ENCODE measurements around the gene ERMARD. TPM values are rescaled to one million over a fixed set of nuclear protein-coding genes. Genes with fewer than 3 reads are reported as not detected.

The ERMARD gene
- total RNA-seq, 2 experiments from 2014 or later: 23.2 to 42.3 TPM

DNA sequence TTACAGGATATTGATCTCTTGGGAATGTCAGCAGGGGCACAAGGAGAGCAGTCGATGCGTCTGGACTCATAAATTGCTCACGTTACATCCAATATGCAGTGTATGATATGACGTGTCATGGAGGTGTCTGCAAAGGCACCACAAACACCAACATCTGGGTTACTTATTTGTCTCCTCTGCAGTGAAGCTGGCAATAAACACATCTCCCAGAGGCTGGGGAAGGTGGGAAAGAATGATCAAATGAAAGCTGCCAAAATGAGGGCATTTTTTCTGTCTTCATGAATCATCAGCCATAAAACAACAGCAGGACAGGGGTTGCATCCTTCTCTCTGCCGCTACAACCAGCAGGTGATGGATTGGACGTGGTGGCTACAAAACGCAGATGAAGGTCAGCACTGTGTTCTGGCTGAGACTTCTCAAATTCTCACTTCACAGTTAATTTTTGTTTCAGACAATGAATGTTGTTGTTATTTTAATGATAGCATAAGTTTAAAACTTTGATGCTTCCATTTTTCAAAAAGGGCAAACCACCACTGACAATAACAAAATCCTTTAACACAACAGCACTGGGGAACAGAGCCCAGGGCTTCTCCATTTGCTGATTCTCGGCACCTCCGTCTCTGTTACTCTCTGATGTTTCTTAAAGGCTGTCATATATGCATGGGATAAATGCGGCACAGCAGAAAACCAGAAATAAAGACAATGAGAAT, 47.5 kb downstream of the ERMARD start:
- BruUV-seq (replicated peaks): no TSS peak
- Histone ChIP-seq H3K27ac (ENCODE audit: low read depth, low read length, poor library complexity, severe bottlenecking) (no peak overlapping the region), H3K4me3 (ENCODE audit: low read depth, low read length, poor library complexity, severe bottlenecking) (no peak overlapping the region), H4K20me1 (ENCODE audit: insufficient read depth, low read length) (no peaks in the 10 kb centered on the region), H3K9me2 (ENCODE audit: insufficient read depth, low read length) (no peaks in the 10 kb centered on the region), H3K36me3 (ENCODE audit: insufficient read depth, low read length) (no peaks in the 10 kb centered on the region), H3K4me1 (ENCODE audit: insufficient read depth, low read length, poor library complexity, severe bottlenecking) (peaks cover 13% of the 10 kb centered on the region), H3K4me2 (ENCODE audit: low read length) (no peak overlapping the region), H3K9me3 (ENCODE audit: low read length) (no peaks in the 10 kb centered on the region), H3K79me2 (ENCODE audit: insufficient read depth, low read depth, low read length) (no peaks in the 10 kb centered on the region), H2AFZ (ENCODE audit: low read length) (no peak overlapping the region)
- intact Hi-C loops (cut with micrococcal nuclease; ENCODE audit: unreplicated experiment): loop anchor here (10.0 kb wide), 1 partner anchor 496 kb away; the partner anchor contains the start of gene DLL1
- TF ChIP-seq EZH2phosphoT487 (IDR thresholded peaks at IDR 0.05; ENCODE audit: borderline replicate concordance, low read depth, low read length): no peak
- TF ChIP-seq, protein P1, sequence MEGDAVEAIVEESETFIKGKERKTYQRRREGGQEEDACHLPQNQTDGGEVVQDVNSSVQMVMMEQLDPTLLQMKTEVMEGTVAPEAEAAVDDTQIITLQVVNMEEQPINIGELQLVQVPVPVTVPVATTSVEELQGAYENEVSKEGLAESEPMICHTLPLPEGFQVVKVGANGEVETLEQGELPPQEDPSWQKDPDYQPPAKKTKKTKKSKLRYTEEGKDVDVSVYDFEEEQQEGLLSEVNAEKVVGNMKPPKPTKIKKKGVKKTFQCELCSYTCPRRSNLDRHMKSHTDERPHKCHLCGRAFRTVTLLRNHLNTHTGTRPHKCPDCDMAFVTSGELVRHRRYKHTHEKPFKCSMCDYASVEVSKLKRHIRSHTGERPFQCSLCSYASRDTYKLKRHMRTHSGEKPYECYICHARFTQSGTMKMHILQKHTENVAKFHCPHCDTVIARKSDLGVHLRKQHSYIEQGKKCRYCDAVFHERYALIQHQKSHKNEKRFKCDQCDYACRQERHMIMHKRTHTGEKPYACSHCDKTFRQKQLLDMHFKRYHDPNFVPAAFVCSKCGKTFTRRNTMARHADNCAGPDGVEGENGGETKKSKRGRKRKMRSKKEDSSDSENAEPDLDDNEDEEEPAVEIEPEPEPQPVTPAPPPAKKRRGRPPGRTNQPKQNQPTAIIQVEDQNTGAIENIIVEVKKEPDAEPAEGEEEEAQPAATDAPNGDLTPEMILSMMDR (conservative IDR thresholded peaks at IDR 0.05; ENCODE audit: low read length): no peak
- ChIA-PET POLR2A (interaction anchor here (0.6 to 1.2 kb wide), 2 partner anchors 8 to 34 kb away, joined by 3 to 5 read pairs; no protein-coding TSS in a partner anchor), CTCF (ENCODE audit: unreplicated experiment) (no interaction called here)
- DNase-seq (ENCODE audit: low spot score): no peak

DNA sequence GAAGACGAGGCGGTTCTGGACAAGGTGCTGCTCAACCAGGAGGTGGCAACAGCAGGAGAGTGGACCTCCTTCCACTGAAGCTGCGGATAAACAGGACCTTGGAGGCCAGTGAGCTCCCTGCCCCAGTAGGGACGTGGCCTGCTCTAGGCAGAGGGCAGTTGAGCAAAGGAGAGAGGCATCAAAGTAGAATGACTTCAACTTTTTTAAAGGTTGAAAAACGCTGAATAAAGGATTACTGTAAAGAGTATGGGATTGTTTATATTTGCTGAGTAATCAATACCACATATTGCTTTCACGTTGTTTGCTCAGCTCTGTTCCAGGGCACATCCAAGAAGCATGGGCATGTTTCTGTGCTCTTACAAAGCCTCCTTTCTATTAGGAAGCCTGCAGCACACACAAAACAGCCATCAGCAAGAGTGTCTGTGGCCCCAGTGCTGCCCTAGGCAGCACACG, 48.1 kb downstream of the ERMARD start:
- CTCF ChIA-PET (ENCODE audit: unreplicated experiment): no interaction called here

More for the DNA sequence above, 48.1 kb downstream of the ERMARD start:
- POLR2A ChIA-PET: interaction anchor here (0.6 kb wide), 1 partner anchor 34 kb away, joined by 3 read pairs; no protein-coding TSS in a partner anchor
- no peak overlapping the region for H3K27ac ChIP-seq (ENCODE audit: low read depth, low read length, poor library complexity, severe bottlenecking)
- TF ChIP-seq, protein P1 (conservative IDR thresholded peaks at IDR 0.05; ENCODE audit: low read length): no peak
- no peak for TF ChIP-seq EZH2phosphoT487 (IDR thresholded peaks at IDR 0.05; ENCODE audit: borderline replicate concordance, low read depth, low read length)
- no peak overlapping the region for H3K4me3 ChIP-seq (ENCODE audit: low read depth, low read length, poor library complexity, severe bottlenecking)
- intact Hi-C loops (cut with micrococcal nuclease; ENCODE audit: unreplicated experiment): loop anchor here (10.0 kb wide), 1 partner anchor 495 kb away; the partner anchor contains the start of gene DLL1
- BruUV-seq (replicated peaks): no TSS peak
- no peaks in the 10 kb centered on the region for H3K36me3 ChIP-seq (ENCODE audit: insufficient read depth, low read length)
- DNase-seq (ENCODE audit: low spot score): no peak
- H3K9me3 ChIP-seq (ENCODE audit: low read length): no peaks in the 10 kb centered on the region
- no peak overlapping the region for H3K4me2 ChIP-seq (ENCODE audit: low read length)
- H3K4me1 ChIP-seq (ENCODE audit: insufficient read depth, low read length, poor library complexity, severe bottlenecking): peaks cover 13% of the 10 kb centered on the region
- no peaks in the 10 kb centered on the region for H3K9me2 ChIP-seq (ENCODE audit: insufficient read depth, low read length)
- no peaks in the 10 kb centered on the region for H4K20me1 ChIP-seq (ENCODE audit: insufficient read depth, low read length)
- no peaks in the 10 kb centered on the region for H3K79me2 ChIP-seq (ENCODE audit: insufficient read depth, low read depth, low read length)
- no peak overlapping the region for H2AFZ ChIP-seq (ENCODE audit: low read length)
